Embryonic facial prominence (tissue), 1 donor: ENCODE results near the gene P2RX2.

ENCODE experiments used
- DNase-seq: peaks from one replicate; pipeline ENCODE4 v3.0.0-alpha.2; 2016; ENCODE audit errors: extremely low spot score

The P2RX2 gene

GRCh38 chr12:132638541-132639408, 20.2 kb downstream of the P2RX2 start:
- no peak for DNase-seq

- DNase-seq, result no peak
Observed at GRCh38 chr12:132639956-132640520, 21.5 kb downstream of the P2RX2 start.

DNA sequence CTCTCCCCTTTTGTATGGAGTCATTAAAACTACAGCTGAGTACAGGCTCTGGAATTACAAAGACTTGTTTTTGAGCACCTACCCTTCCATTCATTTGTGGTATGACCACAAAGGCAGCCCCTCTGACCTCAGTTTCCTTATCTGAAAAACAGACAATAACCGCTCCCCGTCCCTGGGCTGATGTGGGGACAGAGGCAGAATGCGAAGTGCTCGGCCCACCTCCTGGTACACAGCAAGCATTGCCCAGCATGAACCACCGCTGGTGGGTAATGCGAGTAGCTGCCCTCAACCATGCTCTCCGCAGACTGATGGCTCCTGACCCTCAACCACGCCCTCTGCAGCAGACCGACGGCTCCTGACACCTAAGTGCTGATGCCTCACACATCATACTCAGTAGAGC, 22.4 kb downstream of the P2RX2 start:
- no peak for DNase-seq

DNA sequence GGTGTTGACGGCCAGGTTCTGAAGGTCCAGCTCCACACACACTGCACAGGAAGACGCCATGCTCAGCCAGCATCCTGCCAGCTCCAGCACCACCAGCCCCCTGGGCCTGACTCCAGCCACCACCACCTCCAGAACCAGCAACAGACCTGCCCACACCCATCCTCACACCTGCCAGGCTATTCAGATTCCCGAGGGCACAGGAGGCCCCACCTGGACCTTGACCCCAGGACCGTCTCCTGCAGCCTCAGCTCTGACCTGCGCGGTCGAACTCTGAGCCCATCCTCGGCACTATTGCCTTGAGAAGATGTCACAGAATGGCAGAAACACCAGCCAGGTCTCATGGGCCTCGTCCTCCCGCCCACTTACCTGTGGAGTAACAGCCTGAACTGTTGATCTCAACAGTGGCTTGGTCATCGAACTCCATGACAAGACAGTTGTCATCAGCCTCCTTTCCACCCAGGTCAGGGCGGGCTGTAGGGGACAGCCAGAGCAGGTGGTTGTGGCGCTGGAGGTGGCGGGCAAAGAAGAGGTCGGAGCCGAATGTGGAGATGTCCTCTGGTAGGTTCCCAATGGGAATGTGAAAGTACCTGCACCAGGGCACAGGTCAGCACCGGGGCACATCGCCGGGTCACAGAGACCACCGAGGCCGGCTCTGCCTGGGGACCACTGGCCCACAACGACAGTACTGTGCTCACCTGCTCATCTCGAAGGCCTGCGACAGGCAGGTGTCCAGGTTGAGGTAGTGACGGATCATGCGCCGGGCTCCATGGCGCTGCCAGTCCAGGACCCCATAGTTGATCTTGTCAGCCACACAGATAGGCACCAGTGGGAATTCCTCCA, 23.5 kb downstream of the P2RX2 start:
- DNase-seq, result no peak

DNA sequence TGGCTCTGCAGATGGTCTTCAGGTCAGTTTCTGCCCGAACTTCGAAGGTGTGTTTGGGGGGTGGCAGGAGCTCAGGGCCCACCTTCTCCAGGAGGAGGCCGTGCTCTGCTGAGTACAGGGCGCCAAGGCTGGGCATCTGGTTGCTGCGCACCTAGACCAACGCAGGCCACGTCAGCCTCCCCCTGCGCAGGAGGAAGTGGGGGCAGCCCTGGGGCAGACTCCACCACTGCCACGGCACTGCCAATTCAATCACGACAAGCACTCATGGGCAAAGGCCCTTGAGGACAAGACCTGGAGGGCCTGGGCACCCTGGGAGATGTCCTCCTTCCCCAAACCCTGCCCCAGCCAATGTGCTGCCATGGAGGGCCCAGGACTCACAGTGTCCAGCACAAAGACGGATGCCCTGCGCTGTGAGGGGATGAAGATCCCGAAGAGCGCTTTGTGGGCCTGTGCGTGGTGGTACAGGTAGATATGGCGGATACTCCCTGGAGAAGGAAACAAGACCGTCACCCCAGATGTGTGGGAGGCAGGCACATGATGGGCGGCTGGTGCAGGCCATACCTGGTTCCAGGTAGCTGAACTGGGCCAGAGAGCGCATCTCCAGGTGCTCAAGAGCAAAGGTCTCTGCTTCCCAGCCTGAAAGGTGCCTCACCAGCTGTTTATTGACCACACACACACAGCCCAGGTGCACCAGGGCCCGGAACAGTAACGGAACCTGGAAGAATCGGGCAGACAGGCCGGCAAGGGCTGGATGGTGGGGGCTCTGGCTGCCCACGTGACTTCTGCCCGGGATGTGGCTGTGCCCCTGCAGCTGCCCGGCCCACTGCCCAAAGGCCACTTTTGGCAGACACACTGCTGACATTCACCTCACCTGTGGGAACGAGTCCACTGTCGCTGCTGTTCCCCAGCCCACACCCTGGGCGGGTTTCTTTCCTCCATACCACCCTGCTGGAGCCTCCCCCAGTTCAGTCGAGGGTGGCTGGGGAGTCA, 24.6 kb downstream of the P2RX2 start:
- no peak for DNase-seq

DNA sequence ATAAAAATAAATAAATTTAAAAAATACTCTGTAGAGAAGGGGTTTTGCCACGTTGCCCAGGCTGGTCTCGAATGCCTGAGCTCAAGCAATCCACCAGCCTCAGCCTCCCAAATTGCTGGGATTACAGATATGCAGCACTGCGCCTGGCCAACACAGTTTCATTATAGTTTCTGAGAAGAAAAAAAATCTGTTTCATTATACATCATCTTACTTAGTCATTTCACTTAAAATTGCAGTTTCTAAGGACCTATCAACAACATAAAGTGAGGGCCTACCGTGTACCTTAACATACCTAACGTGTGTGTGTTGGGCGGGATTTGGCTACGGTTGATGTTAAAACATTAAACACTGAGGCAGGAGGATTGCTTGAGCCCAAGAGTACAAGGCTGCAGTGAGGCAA, 28.3 kb downstream of the P2RX2 start:
- no peak for DNase-seq

GRCh38 chr12:132647858-132648257, 29.3 kb downstream of the P2RX2 start:
- DNase-seq, result no peak

DNA sequence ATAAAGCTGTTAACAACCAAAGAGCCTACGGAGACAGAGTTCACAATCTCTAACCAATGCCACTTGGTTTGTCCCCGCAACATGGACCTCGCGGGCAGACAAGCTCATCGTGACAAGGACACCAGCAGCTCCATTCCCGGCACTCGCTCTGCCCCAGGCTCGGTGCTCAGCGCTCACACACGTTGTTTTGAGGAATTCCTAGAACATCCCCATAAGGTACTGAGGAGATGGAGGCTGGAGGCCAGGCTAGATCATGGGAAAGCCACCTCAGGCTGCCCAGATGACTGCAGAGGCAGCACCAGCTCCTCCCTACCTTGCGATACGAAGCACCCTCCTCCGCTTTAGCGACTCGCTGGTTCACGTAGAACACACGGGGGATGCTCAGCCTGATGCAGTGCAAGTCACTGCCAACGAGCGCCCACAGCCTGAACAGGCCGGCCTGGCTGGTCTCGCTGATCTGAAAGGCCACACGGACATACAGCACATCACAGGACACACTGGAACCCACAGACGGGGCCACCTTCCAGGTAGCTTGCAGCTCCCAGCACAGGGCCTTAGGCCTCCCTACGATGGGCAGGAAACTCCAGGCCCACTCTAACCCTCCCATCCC, 30.1 kb downstream of the P2RX2 start:
- DNase-seq, result no peak

DNA sequence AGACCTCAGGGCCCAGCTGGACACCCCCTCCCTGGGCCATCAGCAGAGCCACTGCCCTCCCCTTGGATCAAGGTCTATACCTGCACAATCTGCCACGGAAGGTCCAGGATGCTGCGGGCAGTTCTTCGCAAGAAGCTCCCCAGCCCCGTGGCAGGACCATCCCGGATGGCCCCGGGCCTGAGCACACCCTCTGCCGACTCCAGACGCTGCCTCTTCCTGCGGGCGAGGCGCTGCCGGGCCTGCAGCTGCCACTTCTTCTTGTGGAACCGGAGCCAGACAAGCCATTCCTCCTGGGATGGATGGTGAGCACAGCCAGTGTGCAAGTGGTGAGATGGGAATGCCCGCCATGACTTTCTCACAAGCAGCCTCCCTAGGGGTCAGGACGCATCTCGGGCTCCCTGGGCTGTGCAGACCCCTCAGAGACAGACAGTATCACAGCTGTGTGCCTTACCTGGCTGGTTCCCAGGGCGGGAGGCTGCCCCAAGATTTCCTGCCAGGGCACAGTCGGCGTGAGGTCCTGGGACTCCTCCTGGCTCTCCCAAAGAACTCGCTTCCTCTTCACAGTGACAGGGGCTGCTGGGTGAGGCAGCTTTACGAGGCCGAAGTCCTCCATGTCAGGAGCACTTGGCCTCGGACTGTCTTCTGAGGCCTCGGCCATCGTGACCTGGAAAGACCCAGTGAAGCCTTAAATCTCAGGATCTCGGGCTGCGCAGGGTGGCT, 30.8 kb downstream of the P2RX2 start:
- DNase-seq, result no peak

DNA sequence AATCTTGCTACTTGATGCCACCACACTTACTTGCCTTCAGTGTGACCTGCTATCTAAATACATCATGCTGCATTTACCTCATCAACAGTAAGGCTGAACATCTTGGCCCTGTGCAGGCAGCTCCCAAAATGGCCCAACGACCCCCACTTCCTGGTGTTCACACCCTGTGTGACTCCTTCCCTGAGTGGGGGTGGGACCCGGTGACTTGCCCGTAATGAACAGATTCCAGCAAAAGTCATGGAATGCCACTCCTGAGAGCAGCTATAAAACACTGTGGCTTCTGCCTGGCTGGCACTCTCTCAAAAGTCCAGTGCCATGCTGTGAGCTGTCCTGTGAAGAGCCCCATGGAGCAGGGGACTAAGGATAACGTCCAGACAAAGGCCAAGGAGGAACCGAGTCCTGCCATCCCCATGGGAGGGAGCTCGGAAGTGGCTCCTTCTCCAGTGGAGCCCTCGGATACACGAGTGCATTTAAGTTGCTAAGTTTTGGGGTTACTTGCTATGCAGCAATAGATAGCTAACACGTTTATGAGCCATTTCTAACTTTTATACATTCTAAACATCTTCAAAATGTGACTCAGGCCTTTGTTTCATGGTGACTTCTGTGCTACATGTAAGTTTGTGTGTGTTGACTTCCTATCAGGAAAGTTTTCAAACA, 33.0 kb downstream of the P2RX2 start:
- DNase-seq, result peak; percentile 86

DNA sequence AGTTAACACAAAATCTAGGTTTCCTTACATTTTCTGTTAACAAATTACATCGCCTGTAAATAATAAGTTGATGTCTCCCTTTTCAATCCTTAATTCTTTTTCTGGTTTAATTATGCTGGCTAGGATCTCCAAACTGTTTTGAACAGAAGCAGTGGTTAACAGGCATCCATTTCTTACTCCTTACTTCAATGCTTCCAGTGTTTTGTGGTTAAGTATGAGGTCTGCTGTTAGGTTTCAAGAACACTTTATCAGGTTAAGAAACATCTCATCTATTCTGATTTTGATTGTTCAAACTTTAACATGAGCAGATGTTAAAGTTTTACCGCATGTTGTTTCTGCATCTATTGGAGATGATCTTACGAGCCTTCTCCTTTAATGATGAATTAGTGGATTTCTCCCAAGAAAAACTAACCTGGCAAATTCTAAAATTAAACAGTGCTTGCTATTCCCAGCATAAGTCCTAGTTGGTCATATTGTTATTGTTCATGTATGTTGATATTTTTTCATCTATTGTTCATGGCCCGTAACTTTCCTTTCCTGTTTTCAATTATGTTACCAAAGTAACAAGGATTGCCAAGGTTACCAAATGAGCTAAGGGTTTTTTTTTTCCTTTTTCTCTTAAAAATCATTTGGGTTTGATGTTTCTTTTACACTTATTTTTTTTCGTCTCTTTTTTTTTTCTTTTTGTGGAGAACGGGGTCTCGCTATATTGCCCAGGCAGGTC, 35.2 kb downstream of the P2RX2 start:
- peak; percentile 10 for DNase-seq

DNA sequence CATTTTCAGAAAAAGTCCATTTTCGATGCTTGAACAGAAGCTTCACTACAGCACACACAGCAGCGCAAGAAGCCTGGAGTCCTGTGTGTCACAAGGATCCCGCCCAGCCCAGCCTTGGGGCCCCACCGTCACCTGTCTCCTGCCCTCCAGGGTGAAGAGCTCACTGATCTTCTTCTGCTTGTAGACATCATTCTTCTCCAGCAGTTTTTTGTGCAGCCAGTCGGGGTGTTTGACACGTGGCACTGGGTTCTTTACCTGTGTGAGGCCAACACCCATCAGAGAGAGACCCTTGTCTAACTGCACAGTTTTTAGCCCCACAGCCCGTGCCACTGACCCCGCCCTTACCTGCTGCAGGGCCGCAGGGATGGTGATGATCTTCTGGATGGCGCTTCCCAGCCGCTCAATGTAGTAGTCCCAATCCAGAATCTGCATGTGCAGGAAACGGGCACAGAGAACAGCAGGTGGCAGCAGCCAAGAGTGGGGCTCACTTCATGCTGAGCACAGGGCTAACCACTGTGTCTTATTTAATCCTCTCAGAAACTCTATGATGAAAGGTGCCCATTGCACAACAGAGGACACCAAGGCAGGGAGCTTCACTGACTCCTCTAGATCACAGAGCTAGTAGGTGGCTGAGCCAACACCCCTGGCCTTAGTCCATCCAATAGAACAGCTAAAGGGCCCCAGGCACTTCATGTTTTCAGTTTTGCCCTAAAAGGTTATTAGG, 38.6 kb downstream of the P2RX2 start:
- DNase-seq, result no peak

DNA sequence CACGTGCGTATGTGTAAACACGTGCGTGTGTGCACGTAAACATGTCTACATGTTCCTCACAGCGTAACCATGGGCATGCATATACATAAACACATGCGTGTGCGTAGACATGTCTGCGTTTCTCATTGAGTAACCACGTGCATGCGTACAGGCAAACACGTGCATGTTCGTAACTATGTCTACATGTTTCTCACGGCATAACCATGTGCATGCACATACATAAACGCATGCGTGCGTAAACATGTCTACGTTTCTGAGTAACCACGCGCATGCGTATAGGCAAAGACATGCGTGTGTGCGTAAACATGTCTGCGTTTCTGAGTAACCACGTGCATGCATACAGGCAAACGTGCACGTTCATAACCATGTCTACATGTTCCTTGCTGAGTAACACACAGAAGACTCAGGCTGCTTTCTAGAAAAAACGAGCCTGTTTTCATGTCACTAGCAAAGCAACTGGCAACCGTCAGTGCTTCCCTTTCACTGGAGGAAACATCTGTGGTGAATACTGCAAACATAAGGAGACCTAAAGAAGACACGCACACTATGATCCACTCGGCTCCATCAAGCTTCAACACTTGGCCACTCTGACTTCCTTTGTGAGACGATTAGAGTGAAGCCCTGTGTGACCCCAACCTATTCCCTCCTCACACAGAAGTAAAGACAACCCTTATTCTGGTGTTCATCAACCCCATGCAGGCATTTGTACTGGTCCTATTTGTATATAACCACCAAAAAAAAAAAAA, 39.7 kb downstream of the P2RX2 start:
- no peak for DNase-seq

GRCh38 chr12:132659146-132659545, 40.6 kb downstream of the P2RX2 start:
- no peak for DNase-seq

DNA sequence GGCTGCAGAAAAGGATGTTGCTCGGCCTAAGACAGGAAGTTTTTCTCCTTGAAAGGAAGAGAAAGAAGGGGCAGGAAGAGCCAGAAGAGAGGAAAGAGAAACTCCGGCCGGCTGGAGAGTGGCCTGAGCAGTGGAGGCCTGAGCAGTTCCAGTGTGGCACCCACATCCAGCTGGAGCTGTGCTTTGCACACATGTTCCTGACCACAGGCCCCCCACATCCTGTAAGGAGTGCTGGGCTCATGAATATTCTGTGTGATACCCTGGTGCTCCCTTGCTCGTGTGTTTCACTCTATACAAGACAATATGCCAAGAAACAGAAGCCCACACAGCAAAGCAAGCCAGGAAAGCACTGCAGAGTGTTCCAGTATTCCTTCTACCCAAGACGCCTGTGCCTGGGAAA, 41.5 kb downstream of the P2RX2 start:
- DNase-seq, result no peak

GRCh38 chr12:132660996-132661395, 42.4 kb downstream of the P2RX2 start:
- DNase-seq, result no peak

DNA sequence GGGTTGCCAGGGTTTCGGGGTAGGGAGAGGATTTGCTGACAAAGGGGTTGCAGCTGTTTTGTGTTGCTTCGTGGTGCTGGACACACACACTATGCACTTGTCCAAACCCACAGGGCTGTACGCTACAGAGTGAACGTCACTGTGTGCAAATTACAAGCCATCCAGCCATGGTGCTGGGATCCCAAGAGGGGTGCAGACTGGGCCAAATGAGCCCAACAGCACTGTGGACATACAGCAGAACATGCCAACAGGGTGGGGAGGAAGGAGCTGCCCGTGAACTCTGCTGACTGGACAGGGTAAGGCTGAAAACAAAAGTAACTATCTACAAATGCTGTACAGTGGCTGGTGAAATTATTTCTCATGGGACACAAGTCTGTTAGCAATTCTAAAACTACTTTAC, 43.4 kb downstream of the P2RX2 start:
- DNase-seq, result no peak
